HUES64 (cell line): Measurements from ENCODE around the gene TLNRD1. TPM values are rescaled to one million over a fixed set of nuclear protein-coding genes. Genes with fewer than 3 reads are reported as not detected.
"Not testable (repeated sequence)": the region's sequence is repeated elsewhere in the genome, so short reads cannot be mapped to it uniquely, and the experiment has no call there.

Experiments
- H3K27ac ChIP-seq: 2 replicates; pipeline ENCODE4 v1.7.0; 2013; ENCODE audit warnings: low read depth, low read length, inconsistent platforms
- H3K27me3 ChIP-seq: 2 replicates; pipeline ENCODE4 v1.6.1; 2013; ENCODE audit warnings: mild to moderate bottlenecking, low read length; ENCODE audit not compliant: insufficient read depth
- H3K36me3 ChIP-seq: 2 replicates; pipeline ENCODE4 v1.6.1; 2013; ENCODE audit warnings: mild to moderate bottlenecking, low read length; ENCODE audit not compliant: insufficient read depth
- H3K4me1 ChIP-seq: 2 replicates; pipeline ENCODE4 v1.6.1; 2013; ENCODE audit warnings: mild to moderate bottlenecking, low read length, moderate library complexity; ENCODE audit not compliant: insufficient read depth
- H3K4me3 ChIP-seq: 2 replicates; pipeline ENCODE4 v1.5.1; 2013; ENCODE audit warnings: mild to moderate bottlenecking, low read length, moderate library complexity
- H3K9ac ChIP-seq: 2 replicates; pipeline ENCODE4 v1.6.1; 2013; ENCODE audit warnings: mild to moderate bottlenecking, low read depth, low read length
- H3K9me3 ChIP-seq: 2 replicates; pipeline ENCODE4 v1.6.1; 2013; ENCODE audit warnings: low read depth, low read length; ENCODE audit not compliant: insufficient read depth
- WGBS: fragments of 150-250, 120-280 bp; methylation state at CpG from one replicate; pipeline ENCODE4 v1.1.7; 2013; ENCODE audit warnings: missing lambda C conversion rate; 5-methylcytosine and 5-hydroxymethylcytosine counted together
- polyA plus RNA-seq, 2 experiments: library from polyadenylated mRNA; stranded (reverse); fragments of 50-300 nt; gene quantifications; one replicate each; pipeline ENCODE4 v1.2.3, GENCODE V29; 2013

TLNRD1 gene
- polyA plus RNA-seq (2013, experiment 1 of 2): 12.2 TPM
- polyA plus RNA-seq (2013, experiment 2 of 2): 12.4 TPM

DNA sequence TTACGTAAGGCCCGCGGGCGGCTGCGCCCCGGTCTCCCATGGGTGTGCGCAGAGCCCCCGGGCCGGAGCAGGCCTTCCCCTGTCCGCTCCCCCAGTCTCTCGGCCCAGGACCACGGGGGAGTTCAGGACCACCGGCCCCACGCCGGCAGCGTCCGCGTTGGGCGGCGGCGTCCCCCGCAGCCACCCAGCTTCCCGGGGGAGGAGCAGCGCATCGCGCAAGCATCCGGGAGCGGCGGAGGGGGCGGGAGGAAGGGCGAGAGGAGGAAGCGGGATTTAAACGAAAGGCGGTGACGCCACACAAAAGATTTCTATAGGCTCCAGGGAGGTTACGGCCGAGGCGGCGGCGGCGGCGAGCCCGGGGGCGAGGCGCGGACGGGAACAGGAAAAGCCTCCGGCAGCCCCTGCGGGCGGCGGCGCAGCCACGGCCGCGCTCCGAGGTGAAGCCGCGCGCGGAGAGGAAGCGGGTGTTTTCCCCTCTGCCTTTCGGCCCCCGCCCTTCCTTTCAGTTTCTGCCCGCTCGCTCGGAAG, at the start of gene TLNRD1:
Gene TLNRD1, plus strand, starts transcription at position 300 of the 528 bp plus-strand sequence. CDS start 1,349 bp downstream, outside the sequence.
- peak within 1 kb of the TSS; percentile 82 for H3K4me3 ChIP-seq
- peaks cover 7% of the 10 kb centered on the region; the same call in 1 of the 2 replicates for H3K36me3 ChIP-seq
- H3K27ac ChIP-seq: peak within 1 kb of the TSS; percentile 87
- WGBS: under 1% methylated on average over 66 of the region's 66 CpGs
- H3K9ac ChIP-seq: peak within 1 kb of the TSS; percentile 92
- no peaks in the 10 kb centered on the region for H3K9me3 ChIP-seq
- H3K4me1 ChIP-seq: no peaks in the 10 kb centered on the region
- peaks cover 21% of the 10 kb centered on the region for H3K27me3 ChIP-seq

DNA sequence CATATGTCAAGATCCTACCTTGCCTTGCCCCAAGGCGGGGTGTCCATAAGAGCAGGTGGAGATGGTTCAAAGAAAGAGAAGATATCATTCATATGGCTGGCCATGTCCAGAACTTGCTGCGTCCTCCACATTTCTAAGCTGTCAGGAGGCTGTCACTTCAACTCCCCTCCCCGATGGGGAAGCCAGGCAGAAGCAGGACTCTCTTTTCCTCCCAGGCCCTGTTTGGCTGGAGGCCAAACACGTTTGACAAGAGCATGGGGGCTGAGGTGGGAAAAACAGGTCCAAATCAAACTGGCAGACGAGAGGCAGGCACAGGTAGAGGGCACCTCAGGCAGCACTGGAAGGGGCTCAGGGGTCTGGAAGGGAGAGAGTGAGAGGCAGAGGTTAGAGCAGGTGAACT, 48.8 kb upstream of the TLNRD1 start:
- peaks cover 27% of the 10 kb centered on the region for H3K36me3 ChIP-seq

DNA sequence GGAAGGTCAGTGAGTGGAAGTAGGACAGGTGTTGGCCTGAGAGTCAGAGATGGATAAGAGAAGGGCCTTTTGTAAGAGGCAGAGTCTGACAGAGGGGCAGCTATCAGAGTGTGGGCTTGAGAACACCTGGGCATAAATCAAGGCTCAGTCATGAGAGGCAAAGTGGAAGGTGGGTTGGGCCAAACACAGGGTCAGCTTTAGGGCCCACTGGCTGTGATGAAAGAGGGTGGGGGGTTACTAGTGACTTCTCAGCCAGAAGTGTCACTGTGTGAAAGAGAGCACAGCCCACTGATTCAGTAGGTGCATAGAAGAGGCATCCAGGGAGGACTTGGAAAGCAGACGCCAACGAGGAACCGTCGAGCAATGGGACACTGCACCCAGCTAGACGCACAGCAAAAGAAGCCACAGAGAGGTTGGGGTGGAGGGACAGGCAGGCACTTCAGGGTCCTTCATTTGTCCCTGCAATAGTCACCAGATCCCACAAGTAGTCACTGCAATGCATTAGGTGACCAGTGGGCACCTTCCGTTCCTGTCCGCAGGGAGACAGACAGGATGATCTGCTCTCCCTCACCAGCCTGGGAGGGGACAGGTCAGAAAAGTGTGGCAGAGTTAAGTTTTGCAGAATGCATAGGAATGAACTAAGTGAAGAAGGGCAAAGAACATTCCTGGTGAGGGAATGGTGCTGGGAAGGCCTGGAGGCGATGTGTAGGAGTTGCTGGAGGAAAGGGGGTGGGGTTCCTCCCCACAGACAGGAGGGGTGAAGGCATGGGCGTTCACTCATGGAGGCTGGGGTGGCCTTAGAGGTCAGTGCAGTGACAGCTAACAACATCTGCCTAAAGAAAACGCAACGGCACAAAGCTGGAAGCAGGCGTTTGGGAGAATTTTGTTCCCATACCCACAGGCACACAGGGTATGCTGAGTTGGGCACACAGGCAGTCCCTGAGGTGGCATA, 47.4 kb upstream of the TLNRD1 start:
- Histone ChIP-seq H3K27me3 (no peaks in the 10 kb centered on the region), H3K9me3 (no peaks in the 10 kb centered on the region), H3K27ac (no peak overlapping the region), H3K36me3 (peaks cover 14% of the 10 kb centered on the region), H3K4me1 (peaks cover 19% of the 10 kb centered on the region), H3K9ac (no peak overlapping the region), H3K4me3 (no peak overlapping the region)
- WGBS: 95% methylated on average over 12 of the region's 12 CpGs

More for the DNA sequence above, 48.8 kb upstream of the TLNRD1 start:
- Histone ChIP-seq H3K9me3 (no peaks in the 10 kb centered on the region), H3K27me3 (no peaks in the 10 kb centered on the region), H3K4me3 (no peak overlapping the region), H3K9ac (no peak overlapping the region), H3K4me1 (peaks cover 19% of the 10 kb centered on the region), H3K27ac (no peak overlapping the region)
- WGBS: 90% methylated on average over 5 of the region's 5 CpGs

DNA sequence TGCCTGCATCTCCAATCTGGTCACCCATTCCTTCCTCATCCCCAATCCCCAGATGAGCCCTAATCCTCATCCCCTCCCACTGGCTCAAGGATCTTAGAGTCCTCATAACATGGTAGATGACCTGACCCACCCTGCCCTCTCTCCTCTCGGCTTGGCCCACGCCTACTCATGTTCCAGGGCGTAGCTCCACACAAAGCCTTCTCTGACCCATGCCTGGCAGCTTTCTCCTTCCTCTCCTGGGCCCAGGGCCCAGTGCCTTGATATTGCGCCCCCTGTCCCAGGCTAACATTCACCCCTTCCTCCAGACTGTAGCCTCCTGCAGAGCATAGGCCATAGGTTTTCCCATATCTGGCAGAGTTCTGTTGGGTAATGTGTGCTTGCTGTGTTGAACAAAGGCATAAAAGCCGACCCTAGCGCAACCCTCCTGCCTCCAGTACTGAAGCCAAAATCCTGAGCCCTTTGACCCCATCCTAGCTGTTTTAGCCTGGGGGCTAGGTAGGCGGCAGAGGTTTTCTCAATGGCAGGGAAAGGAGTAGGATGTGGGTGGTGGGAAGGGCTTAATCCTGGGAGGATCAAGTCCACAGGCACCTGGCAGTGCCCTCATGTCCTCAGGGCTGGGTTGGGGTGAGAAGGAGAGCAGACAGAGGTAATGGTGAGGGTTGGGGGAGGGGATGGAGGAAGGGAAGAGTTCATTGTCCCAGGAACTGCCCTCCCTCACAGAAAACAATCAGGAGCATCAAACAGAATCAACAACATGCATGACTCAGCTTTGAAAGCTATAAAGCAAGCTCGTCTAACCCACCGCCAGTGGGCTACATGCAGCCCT, 46.6 kb upstream of the TLNRD1 start:
- Histone ChIP-seq H3K27me3 (no peaks in the 10 kb centered on the region), H3K36me3 (peaks cover 15% of the 10 kb centered on the region), H3K4me3 (no peak overlapping the region), H3K9me3 (no peaks in the 10 kb centered on the region), H3K4me1 (peaks cover 19% of the 10 kb centered on the region), H3K9ac (peak overlapping the region; percentile 22), H3K27ac (peak overlapping the region; percentile 47)
- 71% methylated on average over 9 of the region's 9 CpGs for WGBS

DNA sequence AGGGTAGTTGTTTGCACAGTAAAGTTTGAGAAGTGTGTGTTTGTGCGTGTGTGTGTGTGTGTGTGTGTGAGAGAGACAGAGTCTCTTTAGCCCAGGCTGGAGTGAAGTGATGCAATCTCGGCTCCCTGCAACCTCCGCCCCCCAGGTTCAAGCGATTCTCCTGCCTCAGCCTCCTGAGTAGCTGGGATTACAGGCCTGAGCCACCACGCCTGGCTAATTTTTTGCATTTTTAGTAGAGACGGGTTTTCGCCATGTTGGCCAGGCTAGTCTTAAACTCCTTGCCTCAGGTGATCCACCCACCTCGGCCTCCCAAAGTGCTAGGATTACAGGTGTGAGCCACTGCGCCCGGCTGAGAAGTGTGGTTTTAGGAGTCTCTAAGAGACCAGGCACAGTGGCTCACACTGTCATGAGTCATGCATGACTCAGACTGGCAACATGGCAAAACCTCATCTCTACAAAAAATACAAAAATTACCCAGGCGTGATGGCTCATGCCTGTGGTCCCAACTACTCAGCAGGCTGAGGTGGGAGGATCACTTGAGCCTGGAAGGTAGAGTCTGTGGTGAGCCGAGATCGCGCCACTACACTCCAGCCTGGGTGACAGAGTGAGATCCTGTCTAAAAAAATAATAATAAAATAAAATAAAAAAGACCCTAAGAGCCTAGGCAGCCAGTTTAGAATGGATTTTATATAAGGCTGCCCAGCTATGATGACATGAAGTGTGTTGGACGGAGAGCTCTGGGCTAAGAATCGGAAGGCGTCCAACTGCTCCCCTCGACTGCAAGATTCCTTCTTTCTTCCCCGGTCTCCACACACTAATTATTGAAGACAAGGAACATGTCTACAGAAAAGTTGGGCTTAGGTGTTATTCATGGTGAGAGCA, 44.9 kb upstream of the TLNRD1 start:
- H3K27me3 ChIP-seq, H3K4me3 ChIP-seq, H3K27ac ChIP-seq, H3K9ac ChIP-seq, H3K9me3 ChIP-seq: not testable (repeated sequence)
- H3K36me3 ChIP-seq: peaks cover 14% of the 10 kb centered on the region
- WGBS: 88% methylated on average over 16 of the region's 19 CpGs
- peaks cover 22% of the 10 kb centered on the region for H3K4me1 ChIP-seq

DNA sequence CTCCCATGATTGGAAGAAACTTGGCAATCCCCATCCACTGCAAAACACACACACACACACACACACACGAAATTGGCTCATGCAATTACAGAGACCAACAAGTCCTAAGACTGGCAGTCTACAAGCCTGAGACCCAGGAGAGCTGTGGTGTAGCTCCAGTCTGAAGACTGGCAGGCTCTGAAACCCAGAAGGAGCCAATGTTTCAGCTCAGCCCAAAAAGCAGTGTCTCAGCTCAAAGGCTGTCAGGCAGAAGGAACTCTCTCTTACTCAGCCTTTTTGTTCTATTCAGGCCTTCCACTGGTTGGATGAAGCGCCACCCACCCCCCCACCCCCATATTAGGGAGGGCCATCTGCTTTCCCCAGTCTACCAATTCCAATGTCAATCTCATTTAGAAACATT, 43.2 kb upstream of the TLNRD1 start:
- Histone ChIP-seq H3K36me3 (0 out of 2 replicates have a peak, but pooled peaks cover 4% of the 10 kb centered on the region), H3K27ac (no peak overlapping the region), H3K4me1 (peaks cover 24% of the 10 kb centered on the region), H3K9me3 (no peaks in the 10 kb centered on the region), H3K4me3 (no peak overlapping the region), H3K27me3 (no peaks in the 10 kb centered on the region), H3K9ac (no peak overlapping the region)
- WGBS: 62% methylated on average over 2 of the region's 2 CpGs

DNA sequence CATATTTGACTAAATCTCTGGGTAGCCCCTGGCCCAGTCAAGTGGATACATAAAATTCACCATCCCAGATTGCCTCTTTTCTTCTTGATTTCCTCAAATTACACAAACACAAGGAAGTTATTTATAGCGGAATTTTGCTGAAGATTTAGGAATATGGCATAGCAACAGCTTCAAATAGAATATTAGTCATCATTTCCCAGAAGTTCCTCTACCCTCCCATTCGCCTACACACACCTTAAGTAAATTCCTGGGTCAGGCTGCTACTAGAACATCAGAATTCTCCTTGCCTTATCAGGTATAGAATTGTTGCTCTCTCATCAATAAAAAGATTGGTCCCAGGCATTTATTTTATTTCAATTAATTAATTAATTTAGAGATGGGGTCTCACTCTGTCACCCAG, 42.7 kb upstream of the TLNRD1 start:
- 94% methylated on average over 1 of the region's 2 CpGs for WGBS

DNA sequence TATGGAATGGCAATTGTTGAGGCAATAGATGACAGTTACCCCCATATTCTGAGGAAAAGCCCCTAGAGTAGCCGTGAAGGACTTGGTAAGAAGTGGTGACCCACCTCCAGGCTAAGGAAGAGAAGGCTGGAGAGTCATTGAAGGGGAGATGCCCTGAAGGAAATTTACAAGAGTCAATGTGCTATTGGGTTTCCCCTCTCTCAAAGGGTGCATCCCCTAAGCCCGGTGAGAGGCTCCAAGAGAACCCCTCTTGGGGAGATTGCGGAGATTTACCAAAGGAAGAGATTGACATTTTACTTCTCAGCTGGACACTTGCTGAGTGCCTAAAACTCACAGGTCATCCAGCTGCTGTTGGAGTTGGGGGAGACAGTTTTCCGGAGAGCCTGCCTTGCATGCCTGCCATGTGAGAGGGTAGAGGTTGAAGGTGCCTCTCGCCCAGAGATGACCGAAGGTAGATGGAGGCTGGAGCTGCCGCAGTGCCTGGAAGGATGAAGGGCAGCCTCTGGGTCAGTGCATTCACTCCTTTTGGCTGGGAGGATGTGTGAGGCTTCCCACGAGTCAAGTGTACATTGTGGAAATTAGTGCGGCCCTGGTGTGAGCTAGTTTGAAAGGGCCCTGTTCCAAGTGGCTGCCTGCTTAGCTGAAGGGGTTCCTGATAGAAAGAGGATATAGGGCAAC, 41.8 kb upstream of the TLNRD1 start:
- WGBS: 93% methylated on average over 9 of the region's 9 CpGs

More for the DNA sequence above, 42.7 kb upstream of the TLNRD1 start:
- no peak overlapping the region for H3K4me3 ChIP-seq
- no peak overlapping the region for H3K27ac ChIP-seq
- no peaks in the 10 kb centered on the region for H3K27me3 ChIP-seq
- no peaks in the 10 kb centered on the region for H3K9me3 ChIP-seq
- H3K36me3 ChIP-seq: 0 out of 2 replicates have a peak, but pooled peaks cover 4% of the 10 kb centered on the region
- peaks cover 24% of the 10 kb centered on the region for H3K4me1 ChIP-seq
- no peak overlapping the region for H3K9ac ChIP-seq

DNA sequence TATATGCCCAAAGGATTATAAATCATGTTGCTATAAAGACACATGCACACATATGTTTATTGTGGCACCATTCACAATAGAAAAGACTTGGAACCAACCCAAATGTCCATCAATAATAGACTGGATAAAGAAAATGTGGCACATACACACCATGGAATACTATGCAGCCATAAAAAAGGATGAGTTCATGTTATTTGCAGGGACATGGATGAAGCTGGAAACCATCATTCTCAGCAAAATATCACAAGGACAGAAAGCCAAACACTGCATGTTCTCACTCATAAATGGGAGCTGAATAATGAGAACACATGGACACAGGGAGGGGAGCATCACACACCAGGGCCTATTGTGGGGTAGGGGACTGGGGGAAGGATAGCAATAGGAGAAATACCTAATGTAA, 35.3 kb upstream of the TLNRD1 start:
- H3K9me3 ChIP-seq, H3K27ac ChIP-seq, H3K9ac ChIP-seq, H3K36me3 ChIP-seq, H3K4me3 ChIP-seq, H3K27me3 ChIP-seq: not testable (repeated sequence)
- peaks cover 26% of the 10 kb centered on the region for H3K4me1 ChIP-seq

More for the DNA sequence above, 41.8 kb upstream of the TLNRD1 start:
- peaks cover 21% of the 10 kb centered on the region for H3K4me1 ChIP-seq
- 0 out of 2 replicates have a peak, but pooled peaks cover 4% of the 10 kb centered on the region for H3K36me3 ChIP-seq
- no peaks in the 10 kb centered on the region for H3K27me3 ChIP-seq
- H3K9ac ChIP-seq: no peak overlapping the region
- no peak overlapping the region for H3K27ac ChIP-seq
- H3K9me3 ChIP-seq: no peaks in the 10 kb centered on the region
- H3K4me3 ChIP-seq: no peak overlapping the region
